ACC112 (cell line): ENCODE measurements around the gene CCDC157.
A peak's percentile ranks its signal among the peaks of the same experiment; 100 is the strongest.

Source experiments
- H2AFZ ChIP-seq: fragments of 200-600 bp; sonication (generic); one replicate; pipeline ENCODE4 v1.6.0; 2017; ENCODE audit warnings: antibody characterized with exemption, low read length; ENCODE audit not compliant: unreplicated experiment
- H3K27ac ChIP-seq: fragments of 200-600 bp; sonication (generic); 2 replicates; pipeline ENCODE4 v1.5.1; 2014; ENCODE audit warnings: low read depth, mild to moderate bottlenecking, antibody characterized with exemption, low read length, moderate library complexity
- H3K27me3 ChIP-seq: fragments of 200-600 bp; sonication (generic); 2 replicates; pipeline ENCODE4 v1.6.1; 2014; ENCODE audit warnings: mild to moderate bottlenecking, antibody characterized with exemption, low read length, moderate library complexity, mixed read lengths; ENCODE audit not compliant: insufficient read depth
- H3K36me3 ChIP-seq: fragments of 200-600 bp; sonication (generic); 2 replicates; pipeline ENCODE4 v1.6.1; 2016; ENCODE audit warnings: mild to moderate bottlenecking, antibody characterized with exemption, low read length, moderate library complexity, mixed read lengths; ENCODE audit not compliant: insufficient read depth
- H3K4me1 ChIP-seq: fragments of 200-600 bp; sonication (generic); one replicate; pipeline ENCODE4 v1.6.1; 2016; ENCODE audit warnings: low read length, mixed read lengths; ENCODE audit not compliant: insufficient read depth, unreplicated experiment, control insufficient read depth
- H3K4me3 ChIP-seq: fragments of 200-600 bp; sonication (generic); 2 replicates; pipeline ENCODE4 v1.5.1; 2014; ENCODE audit warnings: mild to moderate bottlenecking, low read depth, low read length
- H3K79me2 ChIP-seq: fragments of 200-600 bp; sonication (generic); one replicate; pipeline ENCODE4 v1.6.0; 2016; ENCODE audit warnings: low read length; ENCODE audit not compliant: control insufficient read depth, unreplicated experiment, insufficient read depth

CCDC157 gene

GRCh38 chr22:30356449-30357235 is at the start of gene CCDC157, which contains the start of gene SF3A1:
CCDC157 (plus strand) TSS chr22:30357007; CDS start chr22:30366001, 8,994 bp downstream.
SF3A1 (minus strand) TSS chr22:30356894; CDS start chr22:30356792, 102 bp downstream.
- Histone ChIP-seq H3K27me3 (no peaks in the 10 kb centered on the region), H3K36me3 (no peaks in the 10 kb centered on the region), H3K4me1 (peaks cover 6% of the 10 kb centered on the region), H2AFZ (peak within 1 kb of the TSS; percentile 85), H3K79me2 (peaks cover 41% of the 10 kb centered on the region), H3K4me3 (peak within 1 kb of the TSS; percentile 90), H3K27ac (peak within 1 kb of the TSS; percentile 79)

- H3K4me1 ChIP-seq: peaks cover 52% of the 10 kb centered on the region
- H3K4me3 ChIP-seq: no peak overlapping the region
- H3K27me3 ChIP-seq: no peaks in the 10 kb centered on the region
- no peak overlapping the region for H2AFZ ChIP-seq
- no peaks in the 10 kb centered on the region for H3K36me3 ChIP-seq
- H3K27ac ChIP-seq: no peak overlapping the region
- peaks cover 40% of the 10 kb centered on the region for H3K79me2 ChIP-seq
Measured at GRCh38 chr22:30307041-30307574, 49.7 kb upstream of the CCDC157 start.

GRCh38 chr22:30308093-30308492 is 48.7 kb upstream of the CCDC157 start:
- Histone ChIP-seq H3K79me2 (peaks cover 40% of the 10 kb centered on the region), H2AFZ (no peak overlapping the region), H3K4me1 (peaks cover 56% of the 10 kb centered on the region), H3K27me3 (no peaks in the 10 kb centered on the region), H3K27ac (no peak overlapping the region), H3K4me3 (no peak overlapping the region), H3K36me3 (no peaks in the 10 kb centered on the region)

- Histone ChIP-seq H3K4me3 (no peak overlapping the region), H3K36me3 (no peaks in the 10 kb centered on the region), H3K79me2 (peaks cover 38% of the 10 kb centered on the region)
Measured at GRCh38 chr22:30308518-30309230, 48.1 kb upstream of the CCDC157 start.

GRCh38 chr22:30309951-30310741 is 46.7 kb upstream of the CCDC157 start:
- Histone ChIP-seq H3K27ac (no peak overlapping the region), H3K4me1 (peaks cover 59% of the 10 kb centered on the region), H3K79me2 (peaks cover 35% of the 10 kb centered on the region)

More at GRCh38 chr22:30308518-30309230, 48.1 kb upstream of the CCDC157 start:
- no peak overlapping the region for H2AFZ ChIP-seq
- peaks cover 57% of the 10 kb centered on the region for H3K4me1 ChIP-seq
- no peaks in the 10 kb centered on the region for H3K27me3 ChIP-seq
- no peak overlapping the region for H3K27ac ChIP-seq

GRCh38 chr22:30310881-30311771 is 45.7 kb upstream of the CCDC157 start:
- H2AFZ ChIP-seq: no peak overlapping the region
- H3K27me3 ChIP-seq: no peaks in the 10 kb centered on the region
- peaks cover 31% of the 10 kb centered on the region for H3K79me2 ChIP-seq

More at GRCh38 chr22:30309951-30310741, 46.7 kb upstream of the CCDC157 start:
- no peak overlapping the region for H3K4me3 ChIP-seq
- H3K36me3 ChIP-seq: no peaks in the 10 kb centered on the region
- H3K27me3 ChIP-seq: no peaks in the 10 kb centered on the region
- H2AFZ ChIP-seq: no peak overlapping the region

GRCh38 chr22:30312053-30312452 is 44.8 kb upstream of the CCDC157 start:
- Histone ChIP-seq H2AFZ (no peak overlapping the region), H3K27me3 (no peaks in the 10 kb centered on the region), H3K36me3 (no peaks in the 10 kb centered on the region), H3K79me2 (peaks cover 28% of the 10 kb centered on the region), H3K4me3 (no peak overlapping the region), H3K27ac (peak overlapping the region; percentile 53; the same call in 1 of the 2 replicates), H3K4me1 (peaks cover 54% of the 10 kb centered on the region)

More at GRCh38 chr22:30310881-30311771, 45.7 kb upstream of the CCDC157 start:
- Histone ChIP-seq H3K4me1 (peaks cover 57% of the 10 kb centered on the region), H3K27ac (peak overlapping the region; percentile 53; the same call in 1 of the 2 replicates), H3K36me3 (no peaks in the 10 kb centered on the region), H3K4me3 (no peak overlapping the region)

GRCh38 chr22:30313527-30314363 is 43.1 kb upstream of the CCDC157 start:
- peaks cover 31% of the 10 kb centered on the region for H3K79me2 ChIP-seq
- no peaks in the 10 kb centered on the region for H3K36me3 ChIP-seq
- H3K4me1 ChIP-seq: peaks cover 56% of the 10 kb centered on the region
- no peak overlapping the region; the same call in 1 of the 2 replicates for H3K27ac ChIP-seq
- H3K27me3 ChIP-seq: no peaks in the 10 kb centered on the region
- H3K4me3 ChIP-seq: no peak overlapping the region
- H2AFZ ChIP-seq: no peak overlapping the region

GRCh38 chr22:30314915-30315314 is 41.9 kb upstream of the CCDC157 start:
- no peak overlapping the region for H3K4me3 ChIP-seq
- no peak overlapping the region for H2AFZ ChIP-seq
- peaks cover 56% of the 10 kb centered on the region for H3K4me1 ChIP-seq
- H3K79me2 ChIP-seq: peaks cover 23% of the 10 kb centered on the region
- no peaks in the 10 kb centered on the region for H3K27me3 ChIP-seq
- H3K36me3 ChIP-seq: no peaks in the 10 kb centered on the region
- H3K27ac ChIP-seq: no peak overlapping the region
